ENCODE measurements around the gene CUEDC1. TPM values are rescaled to one million over a fixed set of nuclear protein-coding genes. Genes with fewer than 3 reads are reported as not detected.
A peak's percentile ranks its signal among the peaks of the same experiment; 100 is the strongest.
"Not testable (repeated sequence)": the region's sequence is repeated elsewhere in the genome, so short reads cannot be mapped to it uniquely, and the experiment has no call there.

CUEDC1 gene
- total RNA-seq, 2 donors from 2014 or later: 0.21 to 0.82 TPM

DNA sequence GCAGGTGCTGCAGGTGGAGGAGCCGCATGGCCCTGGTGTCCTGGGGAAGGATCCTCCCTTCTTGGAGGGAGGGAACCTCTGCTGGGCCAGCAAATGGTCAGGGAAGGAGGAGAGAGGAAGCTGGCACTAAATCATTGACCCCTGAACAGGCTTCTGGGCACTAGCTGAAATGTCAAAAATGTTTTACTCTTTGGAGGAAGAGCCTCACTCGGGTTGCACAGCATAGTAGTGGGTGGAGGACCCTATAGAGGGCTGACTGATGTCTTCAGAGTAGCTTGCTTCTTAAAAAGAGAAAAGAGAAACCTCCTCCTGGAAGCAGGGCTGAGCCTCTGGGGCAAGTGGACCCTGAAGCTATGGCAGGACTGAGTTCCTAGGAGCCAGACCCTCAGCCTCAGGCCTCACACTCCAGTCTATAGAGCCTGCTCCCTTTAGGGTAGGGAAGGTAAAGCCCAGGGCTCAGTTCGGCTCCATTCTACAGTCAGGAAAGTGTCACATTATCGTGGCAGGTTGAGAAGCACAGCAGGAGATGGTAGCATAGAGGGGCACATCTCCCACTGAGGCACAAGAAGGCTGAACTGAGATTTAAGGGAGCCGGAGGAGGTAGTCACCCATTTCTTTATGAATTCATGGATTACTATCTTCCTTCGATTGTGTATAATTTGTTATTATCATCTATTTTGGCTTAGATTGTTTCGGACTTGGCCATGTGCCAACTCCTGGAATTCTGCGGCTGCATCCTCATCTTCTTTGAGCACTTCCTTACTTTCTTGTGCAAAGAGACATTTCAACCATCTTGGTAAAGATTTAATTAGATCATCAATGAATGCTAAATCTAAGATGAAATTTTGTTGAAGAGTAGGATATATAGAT, 7.3 kb upstream of the CUEDC1 start:
- DNase-seq: no peak
- Mint-ChIP-seq H3K4me3 (no peak overlapping the region), H3K4me1 (peaks cover 7% of the 10 kb centered on the region), H3K27ac (no peak overlapping the region), H3K36me3 (ENCODE audit: low read depth) (no peaks in the 10 kb centered on the region), H3K27me3 (peaks cover 19% of the 10 kb centered on the region)
- no peaks in the 10 kb centered on the region for H3K9me3 ChIP-seq (ENCODE audit: control insufficient read depth, low read length, poor library complexity, severe bottlenecking)
- ATAC-seq: no peak

- Mint-ChIP-seq H3K4me1 (peaks cover 19% of the 10 kb centered on the region), H3K36me3 (ENCODE audit: low read depth) (no peaks in the 10 kb centered on the region), H3K4me3 (no peak overlapping the region), H3K27me3 (peaks cover 23% of the 10 kb centered on the region), H3K27ac (no peak overlapping the region)
- ATAC-seq (no peak), DNase-seq (no peak)
- no peaks in the 10 kb centered on the region for H3K9me3 ChIP-seq (ENCODE audit: control insufficient read depth, low read length, poor library complexity, severe bottlenecking)
Measured at GRCh38 chr17:57959929-57960328, 4.7 kb upstream of the CUEDC1 start.

DNA sequence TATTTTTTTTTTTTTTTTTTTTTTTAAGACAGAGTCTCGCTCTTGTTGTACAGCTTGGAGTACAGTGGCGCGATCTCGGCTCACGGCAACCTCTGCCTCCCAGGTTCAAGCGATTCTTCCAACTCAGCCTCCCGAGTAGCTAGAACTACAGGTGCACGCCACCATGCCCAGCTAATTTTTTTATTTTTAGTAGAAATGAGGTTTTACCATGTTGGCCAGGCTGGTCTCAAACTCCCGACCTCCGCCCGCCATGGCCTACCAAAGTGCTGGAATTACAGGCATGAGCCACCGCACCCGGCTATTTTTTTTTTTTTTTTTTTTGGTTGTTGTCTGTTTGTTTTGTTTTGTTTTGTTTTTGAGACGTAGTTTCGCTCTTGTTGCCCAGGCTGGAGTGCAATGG, 3.2 kb upstream of the CUEDC1 start:
- not testable (repeated sequence) for H3K4me3 Mint-ChIP-seq; H3K27ac Mint-ChIP-seq; ATAC-seq; DNase-seq; H3K36me3 Mint-ChIP-seq (ENCODE audit: low read depth); H3K9me3 ChIP-seq (ENCODE audit: control insufficient read depth, low read length, poor library complexity, severe bottlenecking)
- Mint-ChIP-seq H3K27me3 (peaks cover 28% of the 10 kb centered on the region), H3K4me1 (peaks cover 20% of the 10 kb centered on the region)

GRCh38 chr17:57957886-57958285, 2.7 kb upstream of the CUEDC1 start:
- H3K27me3 Mint-ChIP-seq: peaks cover 33% of the 10 kb centered on the region
- H3K4me3 Mint-ChIP-seq: no peak overlapping the region

GRCh38 chr17:57957120-57957850, 2.1 kb upstream of the CUEDC1 start:
- peak overlapping the region; percentile 32 for H3K27ac Mint-ChIP-seq
- no peak for DNase-seq
- no peak overlapping the region for H3K4me3 Mint-ChIP-seq
- H3K9me3 ChIP-seq (ENCODE audit: control insufficient read depth, low read length, poor library complexity, severe bottlenecking): no peaks in the 10 kb centered on the region
- no peaks in the 10 kb centered on the region for H3K36me3 Mint-ChIP-seq (ENCODE audit: low read depth)
- peaks cover 35% of the 10 kb centered on the region for H3K27me3 Mint-ChIP-seq
- peaks cover 23% of the 10 kb centered on the region for H3K4me1 Mint-ChIP-seq
- ATAC-seq: no peak

More at GRCh38 chr17:57957886-57958285, 2.7 kb upstream of the CUEDC1 start:
- Mint-ChIP-seq H3K36me3 (ENCODE audit: low read depth) (no peaks in the 10 kb centered on the region), H3K4me1 (peaks cover 20% of the 10 kb centered on the region), H3K27ac (no peak overlapping the region)
- H3K9me3 ChIP-seq (ENCODE audit: control insufficient read depth, low read length, poor library complexity, severe bottlenecking): no peaks in the 10 kb centered on the region
- ATAC-seq (no peak), DNase-seq (no peak)

DNA sequence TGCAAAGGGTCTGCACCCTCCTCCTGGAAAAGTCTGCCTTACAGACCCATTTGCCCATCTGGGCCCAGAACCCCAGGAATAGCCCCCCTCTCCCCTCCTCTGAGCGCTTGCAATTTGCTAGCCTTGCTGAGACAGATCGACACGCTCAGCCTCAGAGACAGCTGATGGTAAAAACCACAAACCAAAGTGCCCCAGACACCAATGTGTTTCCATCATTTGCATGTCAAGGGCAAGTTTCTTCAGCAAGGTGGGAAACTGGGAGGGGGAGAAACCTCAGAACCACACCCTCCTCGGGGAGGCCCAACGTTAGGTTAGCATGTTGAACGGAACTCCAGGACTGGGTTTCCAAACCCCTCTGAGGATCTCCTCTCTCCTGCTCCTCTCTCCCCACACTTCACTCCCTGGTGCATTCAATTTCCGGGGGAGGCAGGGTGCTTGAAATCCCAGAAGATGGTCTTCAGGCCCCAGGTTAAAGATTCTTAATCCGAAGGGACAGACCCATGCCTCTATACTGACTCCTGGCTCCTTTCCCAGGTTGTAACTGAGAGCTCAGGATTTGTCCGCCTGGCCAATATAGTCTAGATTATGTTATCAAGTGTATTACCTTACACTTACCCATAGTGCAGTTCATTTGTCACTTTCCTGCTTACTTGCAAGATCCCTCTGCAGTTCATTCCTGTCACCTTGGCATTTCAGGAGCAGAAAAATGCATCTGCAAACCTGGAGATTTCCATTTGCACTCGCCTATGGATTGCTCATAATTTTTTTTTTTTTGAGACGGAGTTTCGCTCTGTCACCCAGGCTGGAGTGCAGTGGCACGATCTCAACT, 1.3 kb upstream of the CUEDC1 start:
- no peaks in the 10 kb centered on the region for H3K9me3 ChIP-seq (ENCODE audit: control insufficient read depth, low read length, poor library complexity, severe bottlenecking)
- ATAC-seq (peak; percentile 69), DNase-seq (peak in 1 of 3 donors; percentile 17)
- Mint-ChIP-seq H3K36me3 (ENCODE audit: low read depth) (no peaks in the 10 kb centered on the region), H3K4me1 (peaks cover 23% of the 10 kb centered on the region), H3K27ac (peak overlapping the region; percentile 32), H3K4me3 (peak overlapping the region; percentile 83), H3K27me3 (peaks cover 31% of the 10 kb centered on the region)

- Mint-ChIP-seq H3K27ac (peak overlapping the region; percentile 43), H3K4me3 (peak overlapping the region; percentile 85), H3K4me1 (peaks cover 28% of the 10 kb centered on the region), H3K36me3 (ENCODE audit: low read depth) (no peaks in the 10 kb centered on the region), H3K27me3 (peaks cover 31% of the 10 kb centered on the region)
- no peak for DNase-seq
- ATAC-seq: no peak
- H3K9me3 ChIP-seq (ENCODE audit: control insufficient read depth, low read length, poor library complexity, severe bottlenecking): no peaks in the 10 kb centered on the region
Measured at GRCh38 chr17:57954397-57955182, 622 bp downstream of the CUEDC1 start.

DNA sequence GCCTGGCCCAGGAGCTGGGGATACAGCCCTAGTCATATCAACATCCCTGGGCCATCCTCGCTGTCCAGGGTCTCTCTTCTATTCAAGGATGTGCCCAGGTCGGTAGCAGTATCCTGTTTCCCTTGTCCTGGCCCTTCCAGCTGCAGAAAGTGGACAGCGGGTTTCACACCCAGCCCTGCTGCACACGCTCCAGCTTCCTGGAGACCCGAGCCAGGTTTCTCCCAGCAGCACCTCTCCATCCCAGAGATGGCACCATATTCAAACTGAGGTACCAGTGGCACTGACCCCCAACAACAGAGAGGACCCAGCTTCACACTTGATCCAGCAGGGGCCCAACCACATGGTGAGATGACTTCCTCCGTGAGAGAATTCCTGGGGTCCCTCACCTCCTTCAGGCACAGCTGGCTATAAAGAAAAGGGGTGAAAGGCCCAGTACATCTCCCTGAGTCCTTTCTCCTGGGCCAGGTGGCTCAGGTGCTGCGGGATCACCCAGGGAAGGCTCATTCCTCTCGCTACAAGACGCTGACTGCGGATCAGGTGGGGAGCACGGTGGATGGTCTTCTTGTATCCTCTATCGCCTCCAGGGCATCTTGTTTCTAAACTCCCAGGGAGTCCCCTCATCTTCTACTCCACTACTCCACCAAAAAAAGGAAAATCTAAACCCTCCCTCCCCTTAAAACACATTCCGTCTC, 1.4 kb downstream of the CUEDC1 start:
- H3K4me1 Mint-ChIP-seq: peaks cover 30% of the 10 kb centered on the region
- H3K27ac Mint-ChIP-seq: peak overlapping the region; percentile 49
- DNase-seq (no peak), ATAC-seq (no peak)
- H3K9me3 ChIP-seq (ENCODE audit: control insufficient read depth, low read length, poor library complexity, severe bottlenecking): no peaks in the 10 kb centered on the region
- no peaks in the 10 kb centered on the region for H3K36me3 Mint-ChIP-seq (ENCODE audit: low read depth)
- peak overlapping the region; percentile 85 for H3K4me3 Mint-ChIP-seq
- H3K27me3 Mint-ChIP-seq: peaks cover 26% of the 10 kb centered on the region

- H3K9me3 ChIP-seq (ENCODE audit: control insufficient read depth, low read length, poor library complexity, severe bottlenecking): no peaks in the 10 kb centered on the region
- H3K36me3 Mint-ChIP-seq (ENCODE audit: low read depth): no peaks in the 10 kb centered on the region
- peaks cover 36% of the 10 kb centered on the region for H3K4me1 Mint-ChIP-seq
- H3K27ac Mint-ChIP-seq: peak overlapping the region; percentile 49
- H3K4me3 Mint-ChIP-seq: peak overlapping the region; percentile 56
- peaks cover 27% of the 10 kb centered on the region for H3K27me3 Mint-ChIP-seq
- DNase-seq (no peak), ATAC-seq (no peak)
Measured at GRCh38 chr17:57953219-57953618, 2.0 kb downstream of the CUEDC1 start.

DNA sequence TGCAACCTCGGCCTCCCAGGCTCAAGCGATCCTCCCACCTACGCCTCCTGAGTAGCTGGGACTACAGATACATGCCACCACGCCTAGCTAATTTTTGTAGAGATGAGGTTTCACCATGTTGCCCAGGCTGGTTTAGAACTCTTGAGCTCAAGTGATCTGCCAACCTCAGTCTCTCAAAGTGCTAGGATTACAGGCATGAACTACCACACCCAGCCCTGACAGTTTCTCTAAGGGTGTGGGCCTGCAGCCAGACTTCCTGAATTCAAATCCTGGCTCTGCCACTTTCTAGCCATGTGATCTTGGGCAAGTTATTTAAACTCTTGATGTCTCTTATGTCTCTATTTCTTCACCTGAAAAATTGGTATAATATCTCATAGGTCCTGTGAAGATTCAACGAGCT, 5.6 kb downstream of the CUEDC1 start:
- H3K27ac Mint-ChIP-seq: no peak overlapping the region

GRCh38 chr17:57948555-57949420, 6.4 kb downstream of the CUEDC1 start:
- ATAC-seq: peak; percentile 13
- H3K9me3 ChIP-seq (ENCODE audit: control insufficient read depth, low read length, poor library complexity, severe bottlenecking): no peaks in the 10 kb centered on the region
- Mint-ChIP-seq H3K4me3 (no peak overlapping the region), H3K4me1 (peaks cover 26% of the 10 kb centered on the region), H3K27me3 (peaks cover 30% of the 10 kb centered on the region), H3K27ac (no peak overlapping the region), H3K36me3 (ENCODE audit: low read depth) (no peaks in the 10 kb centered on the region)
- DNase-seq: no peak

More for the DNA sequence above, 5.6 kb downstream of the CUEDC1 start:
- H3K9me3 ChIP-seq (ENCODE audit: control insufficient read depth, low read length, poor library complexity, severe bottlenecking): no peaks in the 10 kb centered on the region
- H3K4me1 Mint-ChIP-seq: peaks cover 29% of the 10 kb centered on the region
- peaks cover 30% of the 10 kb centered on the region for H3K27me3 Mint-ChIP-seq
- ATAC-seq (no peak), DNase-seq (no peak)
- H3K36me3 Mint-ChIP-seq (ENCODE audit: low read depth): no peaks in the 10 kb centered on the region
- H3K4me3 Mint-ChIP-seq: no peak overlapping the region
